ENCODE data around the gene TRAPPC1.

The TRAPPC1 gene

DNA sequence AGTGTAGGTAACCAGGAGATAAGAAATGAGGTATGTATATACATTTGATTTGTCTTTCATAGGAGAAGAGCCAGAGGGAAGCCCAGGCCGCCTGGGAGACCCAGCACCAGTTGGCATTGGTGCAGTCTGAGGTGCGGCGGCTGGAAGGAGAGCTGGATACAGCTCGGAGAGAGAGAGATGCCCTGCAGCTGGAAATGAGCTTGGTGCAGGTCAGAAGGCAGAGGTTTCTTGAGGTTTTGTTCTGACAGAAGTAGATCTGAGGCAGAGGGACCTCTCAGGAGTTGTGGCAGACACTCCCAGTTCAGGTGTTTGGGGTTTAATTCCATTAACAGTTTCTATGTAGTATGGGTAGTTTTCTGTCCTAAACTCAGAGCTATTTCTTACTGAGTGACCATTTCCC, 8.3 kb upstream of the TRAPPC1 start:
- Histone ChIP-seq H3K4me3 (ENCODE audit: low read length) (no peak overlapping the region), H3K9me3 (ENCODE audit: control insufficient read depth, low read length) (no peaks in the 10 kb centered on the region), H3K36me3 (ENCODE audit: control insufficient read depth, insufficient read depth, low read length, severe bottlenecking) (peaks cover 73% of the 10 kb centered on the region), H3K27me3 (replicated peaks; ENCODE audit: control insufficient read depth, insufficient read depth, low read length) (no peaks in the 10 kb centered on the region), H3K9ac (ENCODE audit: low read length) (no peak overlapping the region), H3K4me1 (ENCODE audit: control insufficient read depth, insufficient read depth, low read length) (no peaks in the 10 kb centered on the region)
- no peak for DNase-seq (ENCODE audit: low read depth)

DNA sequence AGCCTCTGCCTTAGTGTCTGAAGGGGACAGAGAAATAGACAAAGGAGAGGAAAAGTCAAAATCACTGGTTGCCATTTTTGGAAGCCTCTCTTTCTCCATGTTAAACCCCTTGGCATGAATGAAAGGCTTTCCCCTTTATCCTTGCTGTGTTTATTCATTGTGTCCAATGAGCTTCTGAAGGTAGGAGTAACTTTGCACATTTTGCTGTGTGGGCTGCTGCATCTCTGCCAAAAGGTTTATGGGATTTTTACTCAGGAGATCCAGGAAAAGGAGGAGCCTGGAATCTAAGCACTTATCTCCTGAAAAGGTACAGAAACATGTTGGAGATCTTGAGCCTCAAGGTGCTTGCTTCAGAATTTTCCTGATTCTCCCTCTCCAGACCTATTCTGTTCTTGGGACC, 4.1 kb upstream of the TRAPPC1 start:
- Histone ChIP-seq H3K4me3 (ENCODE audit: low read length) (no peak overlapping the region), H3K4me1 (ENCODE audit: control insufficient read depth, insufficient read depth, low read length) (peaks cover 20% of the 10 kb centered on the region), H3K9me3 (ENCODE audit: control insufficient read depth, low read length) (no peaks in the 10 kb centered on the region), H3K27me3 (replicated peaks; ENCODE audit: control insufficient read depth, insufficient read depth, low read length) (no peaks in the 10 kb centered on the region), H3K9ac (ENCODE audit: low read length) (no peak overlapping the region), H3K36me3 (ENCODE audit: control insufficient read depth, insufficient read depth, low read length, severe bottlenecking) (peaks cover 40% of the 10 kb centered on the region)
- DNase-seq (ENCODE audit: low read depth): no peak

DNA sequence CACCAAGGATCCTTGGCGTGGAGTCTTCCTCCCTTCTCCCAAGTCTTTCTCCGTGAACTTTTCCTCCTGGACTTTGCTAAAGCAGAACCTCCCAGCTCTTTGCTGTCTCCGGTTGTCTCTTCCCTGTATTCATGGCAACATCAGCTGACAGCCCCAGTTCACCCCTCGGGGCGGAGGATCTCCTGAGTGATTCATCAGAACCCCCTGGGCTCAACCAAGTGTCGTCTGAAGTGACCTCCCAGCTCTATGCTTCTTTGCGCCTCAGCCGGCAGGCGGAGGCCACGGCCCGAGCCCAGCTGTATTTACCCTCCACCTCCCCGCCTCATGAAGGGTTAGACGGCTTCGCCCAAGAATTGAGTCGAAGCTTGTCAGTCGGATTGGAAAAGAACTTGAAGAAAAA, 1.2 kb upstream of the TRAPPC1 start:
- H3K4me1 ChIP-seq (ENCODE audit: control insufficient read depth, insufficient read depth, low read length): peaks cover 24% of the 10 kb centered on the region
- H3K9ac ChIP-seq (ENCODE audit: low read length): peak overlapping the region; percentile 95
- DNase-seq (ENCODE audit: low read depth): peak; percentile 60

DNA sequence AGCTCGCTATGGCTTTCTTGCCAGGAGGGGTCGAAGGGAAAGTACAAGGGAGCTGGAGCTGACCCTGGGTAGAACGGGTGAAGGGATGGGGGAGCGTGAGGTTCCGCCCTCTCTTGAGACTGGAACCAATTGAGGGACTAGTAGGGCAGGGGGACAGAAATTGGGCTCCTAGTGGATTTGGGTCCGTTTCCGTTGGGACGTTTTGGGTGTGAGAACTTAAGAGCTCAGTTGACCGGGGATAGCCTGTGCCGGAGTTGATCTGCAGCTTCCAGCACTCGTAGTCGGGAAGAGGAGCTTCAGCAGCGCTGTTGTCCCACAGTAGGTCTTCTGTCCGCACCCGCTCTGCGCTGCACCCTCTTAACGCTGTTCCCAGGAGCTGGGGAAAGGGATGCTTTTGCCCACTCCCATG, 741 bp upstream of the TRAPPC1 start:
- Histone ChIP-seq H3K9me3 (ENCODE audit: control insufficient read depth, low read length) (no peaks in the 10 kb centered on the region), H3K36me3 (ENCODE audit: control insufficient read depth, insufficient read depth, low read length, severe bottlenecking) (peaks cover 19% of the 10 kb centered on the region), H3K27me3 (replicated peaks; ENCODE audit: control insufficient read depth, insufficient read depth, low read length) (no peaks in the 10 kb centered on the region), H3K4me1 (ENCODE audit: control insufficient read depth, insufficient read depth, low read length) (peaks cover 24% of the 10 kb centered on the region), H3K9ac (ENCODE audit: low read length) (peak overlapping the region; percentile 95), H3K4me3 (ENCODE audit: low read length) (peak overlapping the region; percentile 99)
- DNase-seq (ENCODE audit: low read depth): peak; percentile 61

More for the DNA sequence above, 1.2 kb upstream of the TRAPPC1 start:
- peak overlapping the region; percentile 99 for H3K4me3 ChIP-seq (ENCODE audit: low read length)
- peaks cover 19% of the 10 kb centered on the region for H3K36me3 ChIP-seq (ENCODE audit: control insufficient read depth, insufficient read depth, low read length, severe bottlenecking)
- H3K9me3 ChIP-seq (ENCODE audit: control insufficient read depth, low read length): no peaks in the 10 kb centered on the region
- no peaks in the 10 kb centered on the region for H3K27me3 ChIP-seq (replicated peaks; ENCODE audit: control insufficient read depth, insufficient read depth, low read length)

DNA sequence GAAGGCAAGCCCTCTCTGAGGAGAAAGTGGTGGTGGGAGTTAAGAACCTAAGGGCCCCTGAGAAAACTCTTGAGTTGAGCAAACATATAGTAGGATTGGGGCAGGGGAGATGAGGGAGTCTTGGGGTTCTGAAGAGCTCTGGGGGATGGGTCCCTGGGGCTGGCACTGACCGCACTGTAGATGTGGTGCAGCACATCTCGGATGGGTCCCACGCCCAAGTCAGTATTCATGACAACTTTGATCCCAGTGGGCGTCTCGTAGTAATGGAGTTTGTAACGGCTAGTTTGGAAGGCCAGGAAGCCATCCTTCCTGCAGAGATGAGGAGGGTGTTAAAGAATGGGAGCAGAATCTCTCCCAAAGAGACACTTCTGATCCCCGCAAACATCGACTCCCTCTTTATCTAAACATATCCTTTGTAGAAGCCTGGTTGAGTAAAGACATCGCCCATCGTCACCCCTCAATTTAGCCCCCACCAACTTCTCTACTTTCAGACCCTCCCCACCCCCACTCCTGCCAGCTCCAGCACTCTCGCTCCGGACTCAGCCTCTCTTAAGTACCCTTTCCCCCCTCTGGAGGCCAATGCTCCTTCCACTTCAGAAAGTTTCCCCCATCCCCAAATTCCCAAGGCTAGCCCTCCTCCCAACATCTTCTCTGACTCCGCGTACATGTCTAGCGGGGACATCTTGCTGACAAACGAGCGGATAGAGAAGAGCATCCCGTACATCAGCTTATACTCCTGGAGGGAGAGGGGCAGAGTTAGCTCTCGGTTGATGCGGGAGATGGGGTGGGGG, 710 bp downstream of the TRAPPC1 start:
- peak; percentile 19 for DNase-seq (ENCODE audit: low read depth)
- H3K9ac ChIP-seq (ENCODE audit: low read length): peak overlapping the region; percentile 95
- no peaks in the 10 kb centered on the region for H3K9me3 ChIP-seq (ENCODE audit: control insufficient read depth, low read length)
- H3K36me3 ChIP-seq (ENCODE audit: control insufficient read depth, insufficient read depth, low read length, severe bottlenecking): peaks cover 6% of the 10 kb centered on the region
- peak overlapping the region; percentile 99 for H3K4me3 ChIP-seq (ENCODE audit: low read length)
- peaks cover 24% of the 10 kb centered on the region for H3K4me1 ChIP-seq (ENCODE audit: control insufficient read depth, insufficient read depth, low read length)
- H3K27me3 ChIP-seq (replicated peaks; ENCODE audit: control insufficient read depth, insufficient read depth, low read length): no peaks in the 10 kb centered on the region

DNA sequence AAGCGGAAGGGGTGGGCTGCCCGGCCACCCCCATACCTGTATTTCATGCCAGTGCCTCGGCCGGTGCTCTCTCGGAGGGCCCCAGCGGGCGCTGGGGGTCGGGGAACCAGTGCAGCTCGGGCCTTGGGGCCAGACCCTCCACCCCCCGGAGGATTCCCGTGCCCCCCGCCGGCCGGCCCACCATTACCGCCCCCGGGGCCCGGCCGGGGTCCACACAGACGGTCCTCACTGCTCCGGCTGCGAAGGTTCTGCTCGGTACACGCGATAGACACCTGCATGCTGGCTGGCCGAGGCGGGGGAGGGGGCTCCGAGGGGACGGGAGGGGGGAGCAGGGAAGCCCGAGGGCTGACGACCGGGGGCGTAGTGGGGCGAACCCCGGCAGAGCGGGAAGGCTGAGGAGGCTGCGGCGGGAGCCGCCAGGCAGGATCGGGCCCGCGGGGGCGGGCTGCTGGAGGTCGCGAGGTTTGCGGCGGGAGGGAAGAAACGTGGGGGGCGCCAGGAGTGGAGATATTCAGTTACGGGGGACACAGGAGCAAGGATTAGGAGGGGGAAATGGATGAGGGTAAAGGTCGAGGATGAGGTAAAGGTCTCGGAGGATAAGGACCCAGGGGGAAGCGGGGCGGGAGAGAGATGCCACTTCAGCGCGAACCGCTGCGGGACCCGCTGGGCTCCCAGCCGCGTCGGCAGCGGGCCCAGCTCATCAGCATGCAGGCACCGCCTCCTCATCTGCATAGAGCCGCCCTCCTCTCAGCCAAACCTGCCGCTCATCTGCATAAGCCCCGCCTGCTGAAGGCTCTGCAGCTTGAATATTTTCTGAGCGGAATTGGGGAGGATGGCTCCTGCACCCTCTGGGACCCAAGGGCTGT, 2.4 kb downstream of the TRAPPC1 start, which contains the start of gene KCNAB3:
Gene KCNAB3, minus strand, starts transcription at position 699 of the 866 bp plus-strand sequence. Its CDS starts 421 bp downstream, at position 278.
- Histone ChIP-seq H3K4me3 (ENCODE audit: low read length) (peak within 1 kb of the TSS; percentile 99), H3K9me3 (ENCODE audit: control insufficient read depth, low read length) (no peaks in the 10 kb centered on the region), H3K4me1 (ENCODE audit: control insufficient read depth, insufficient read depth, low read length) (peaks cover 24% of the 10 kb centered on the region), H3K36me3 (ENCODE audit: control insufficient read depth, insufficient read depth, low read length, severe bottlenecking) (no peaks in the 10 kb centered on the region), H3K9ac (ENCODE audit: low read length) (no peak within 1 kb of the TSS), H3K27me3 (replicated peaks; ENCODE audit: control insufficient read depth, insufficient read depth, low read length) (no peaks in the 10 kb centered on the region)
- DNase-seq (ENCODE audit: low read depth): peak; percentile 89

DNA sequence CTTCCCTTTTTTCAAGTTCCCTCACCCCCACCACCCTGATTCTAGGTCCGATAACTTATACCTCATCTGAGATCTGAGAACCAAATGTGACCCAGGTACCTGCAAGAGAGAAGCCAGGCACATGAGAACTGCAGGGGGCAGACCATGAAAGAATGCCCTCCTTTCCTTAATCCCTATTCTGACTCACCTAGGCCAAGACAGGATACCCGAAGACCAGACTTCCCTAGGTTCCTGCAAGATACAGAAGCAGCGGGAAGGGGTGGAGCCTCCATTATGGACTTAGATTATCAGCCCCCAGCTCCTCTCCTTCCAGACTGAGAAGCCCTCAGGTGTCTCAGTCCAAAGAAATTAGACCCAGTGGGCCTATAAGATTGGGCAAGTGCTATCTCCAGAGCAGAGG, 4.2 kb downstream of the TRAPPC1 start:
- H3K36me3 ChIP-seq (ENCODE audit: control insufficient read depth, insufficient read depth, low read length, severe bottlenecking): no peaks in the 10 kb centered on the region
- H3K4me3 ChIP-seq (ENCODE audit: low read length): no peak overlapping the region
- peaks cover 15% of the 10 kb centered on the region for H3K4me1 ChIP-seq (ENCODE audit: control insufficient read depth, insufficient read depth, low read length)
- DNase-seq (ENCODE audit: low read depth): no peak
- no peaks in the 10 kb centered on the region for H3K27me3 ChIP-seq (replicated peaks; ENCODE audit: control insufficient read depth, insufficient read depth, low read length)
- H3K9me3 ChIP-seq (ENCODE audit: control insufficient read depth, low read length): no peaks in the 10 kb centered on the region
- H3K9ac ChIP-seq (ENCODE audit: low read length): no peak overlapping the region

DNA sequence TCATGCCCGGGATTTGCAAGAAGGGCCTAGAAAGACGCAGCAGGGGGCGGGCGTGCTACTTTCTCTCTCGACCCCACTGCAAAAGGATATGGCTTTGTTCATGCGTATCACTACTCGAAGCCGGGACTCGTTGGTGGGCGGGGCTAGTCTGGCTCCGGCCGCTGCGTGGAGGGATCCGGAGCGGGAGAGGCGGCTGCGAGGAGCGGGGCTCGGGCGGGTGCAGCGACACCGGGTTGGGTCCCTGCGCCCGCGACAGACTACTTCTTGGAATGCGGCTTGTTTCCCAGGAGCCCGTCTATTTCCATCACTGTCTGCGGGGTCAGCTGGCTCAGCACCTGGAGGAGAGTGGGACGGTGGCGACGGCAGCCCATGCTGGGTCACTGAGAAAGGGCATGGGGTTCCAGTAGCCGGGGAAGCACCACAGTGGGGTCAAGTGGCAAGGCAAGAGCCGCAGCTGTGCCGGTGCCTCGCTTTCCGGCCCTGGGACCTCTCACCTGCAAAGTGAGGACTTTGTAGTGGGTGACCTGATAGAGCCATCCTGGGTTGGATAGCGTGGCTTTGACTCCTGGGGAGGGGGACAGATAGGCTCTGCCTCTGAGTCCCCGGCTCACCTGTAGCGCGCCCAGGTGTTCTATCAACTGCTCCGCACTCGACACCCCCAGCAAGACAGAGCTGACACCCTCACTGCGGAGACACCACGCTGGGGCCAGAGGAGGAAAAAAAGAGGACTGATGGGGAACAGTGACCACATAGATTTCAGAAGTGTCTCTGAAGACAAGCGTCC, 8.7 kb downstream of the TRAPPC1 start:
- H3K27me3 ChIP-seq (replicated peaks; ENCODE audit: control insufficient read depth, insufficient read depth, low read length): no peaks in the 10 kb centered on the region
- peak; percentile 80 for DNase-seq (ENCODE audit: low read depth)
- H3K36me3 ChIP-seq (ENCODE audit: control insufficient read depth, insufficient read depth, low read length, severe bottlenecking): no peaks in the 10 kb centered on the region
- peaks cover 9% of the 10 kb centered on the region for H3K4me1 ChIP-seq (ENCODE audit: control insufficient read depth, insufficient read depth, low read length)
- peak overlapping the region; percentile 82 for H3K9ac ChIP-seq (ENCODE audit: low read length)
- H3K9me3 ChIP-seq (ENCODE audit: control insufficient read depth, low read length): no peaks in the 10 kb centered on the region
- peak overlapping the region; percentile 80 for H3K4me3 ChIP-seq (ENCODE audit: low read length)

DNA sequence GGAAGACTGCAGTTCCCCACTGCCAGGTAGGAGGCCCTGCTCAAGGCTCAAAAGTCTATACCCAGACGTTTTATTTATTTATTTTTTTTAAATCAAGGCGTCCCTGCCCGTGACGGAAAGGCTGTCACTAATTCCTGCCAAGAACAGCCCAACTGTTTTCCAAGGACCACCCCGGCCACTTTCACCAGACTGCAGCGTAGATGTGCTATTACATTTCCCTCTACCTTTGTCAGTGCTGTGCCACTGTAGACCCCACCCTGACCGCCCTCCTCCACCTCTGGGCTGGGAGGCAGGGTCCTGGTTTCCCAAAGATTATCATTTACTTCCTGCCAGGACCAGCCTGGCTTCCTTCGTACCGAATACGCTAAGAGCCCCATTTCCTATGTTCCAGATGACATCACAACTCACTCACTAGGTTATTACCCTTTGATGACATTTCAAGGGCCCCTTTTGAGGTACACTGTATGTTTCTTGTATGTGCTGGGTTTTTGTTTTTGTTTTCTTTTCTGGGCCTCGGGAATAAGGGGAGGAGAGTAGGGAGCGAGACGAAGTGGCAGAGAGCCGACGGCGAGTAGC, 9.4 kb downstream of the TRAPPC1 start:
- Histone ChIP-seq H3K4me1 (ENCODE audit: control insufficient read depth, insufficient read depth, low read length) (peaks cover 9% of the 10 kb centered on the region), H3K9me3 (ENCODE audit: control insufficient read depth, low read length) (no peaks in the 10 kb centered on the region), H3K36me3 (ENCODE audit: control insufficient read depth, insufficient read depth, low read length, severe bottlenecking) (no peaks in the 10 kb centered on the region), H3K9ac (ENCODE audit: low read length) (peak overlapping the region; percentile 82), H3K4me3 (ENCODE audit: low read length) (peak overlapping the region; percentile 80), H3K27me3 (replicated peaks; ENCODE audit: control insufficient read depth, insufficient read depth, low read length) (no peaks in the 10 kb centered on the region)
- DNase-seq (ENCODE audit: low read depth): no peak

DNA sequence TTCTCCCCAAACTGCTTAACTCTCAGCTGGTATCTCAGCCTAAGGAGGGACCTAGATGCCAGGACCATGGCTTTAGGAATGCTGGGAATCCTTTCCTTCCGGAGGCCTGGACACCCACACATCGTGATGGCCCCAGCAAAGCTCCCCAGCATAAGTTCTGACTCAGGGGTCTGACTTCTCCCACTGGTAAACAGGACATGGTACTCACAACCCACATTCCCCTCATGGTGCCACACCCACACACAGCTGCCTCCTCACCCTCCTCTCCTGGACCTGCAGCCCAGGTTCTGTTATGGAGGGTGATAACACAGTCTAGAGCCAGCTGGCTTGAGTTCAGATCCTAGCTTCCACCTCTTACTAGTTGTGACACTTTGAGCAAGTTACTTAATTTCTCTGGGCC, 14.9 kb downstream of the TRAPPC1 start:
- Histone ChIP-seq H3K4me3 (ENCODE audit: low read length) (peak overlapping the region; percentile 82), H3K9me3 (ENCODE audit: control insufficient read depth, low read length) (no peaks in the 10 kb centered on the region), H3K27me3 (replicated peaks; ENCODE audit: control insufficient read depth, insufficient read depth, low read length) (no peaks in the 10 kb centered on the region), H3K36me3 (ENCODE audit: control insufficient read depth, insufficient read depth, low read length, severe bottlenecking) (peaks cover 3% of the 10 kb centered on the region), H3K9ac (ENCODE audit: low read length) (peak overlapping the region; percentile 84), H3K4me1 (ENCODE audit: control insufficient read depth, insufficient read depth, low read length) (peaks cover 17% of the 10 kb centered on the region)
- peak; percentile 55 for DNase-seq (ENCODE audit: low read depth)

Measured in adipocyte (in vitro differentiated cells).